ENCODE data around the gene SLAMF8. TPM values are rescaled to one million over a fixed set of nuclear protein-coding genes. Genes with fewer than 3 reads are reported as not detected.

The SLAMF8 gene
- polyA plus RNA-seq, 1 donor from 2014 or later = not detected

DNA sequence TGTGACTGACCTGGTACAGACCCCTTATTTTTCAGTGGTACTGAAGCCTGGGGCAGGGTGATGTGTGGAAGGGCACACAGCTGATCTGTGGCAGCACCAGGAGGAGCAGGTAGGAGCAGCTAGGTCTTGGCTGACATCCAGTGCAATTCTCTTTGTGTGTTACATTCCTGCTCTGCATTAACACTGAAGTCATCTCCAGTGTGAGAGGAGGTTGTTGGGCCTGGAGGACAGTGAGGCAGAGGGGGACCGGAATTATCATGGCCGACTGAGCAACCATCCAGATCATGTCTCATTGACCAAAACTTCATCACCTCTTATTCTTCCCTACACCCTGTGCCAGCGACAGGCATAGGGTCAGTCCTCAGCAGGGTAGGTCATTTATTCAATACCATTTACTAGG, 1.5 kb downstream of the SLAMF8 start:
- Histone ChIP-seq H3K36me3 (ENCODE audit: insufficient read depth, low read length) (no peaks in the 10 kb centered on the region), H3K27ac (ENCODE audit: low read length) (no peak overlapping the region)

GRCh38 chr1:159828581-159829272, 2.1 kb downstream of the SLAMF8 start:
- no peak overlapping the region for H3K27ac ChIP-seq (ENCODE audit: low read length)
- no peak overlapping the region for H2AFZ ChIP-seq (ENCODE audit: low read depth, low read length)
- peaks cover 78% of the 10 kb centered on the region for H3K27me3 ChIP-seq (ENCODE audit: insufficient read depth, low read depth, low read length)
- no peak overlapping the region for H3K4me3 ChIP-seq (ENCODE audit: low read length)
- no peaks in the 10 kb centered on the region for H3K79me2 ChIP-seq (replicated peaks; ENCODE audit: insufficient read depth, low read length)
- no peaks in the 10 kb centered on the region for H3K9me3 ChIP-seq (ENCODE audit: low read length)
- no peaks in the 10 kb centered on the region for H3F3A ChIP-seq (ENCODE audit: insufficient read depth, low read length, poor library complexity, severe bottlenecking)
- TF ChIP-seq SMC3 (conservative IDR thresholded peaks at IDR 0.05; ENCODE audit: poor library complexity) (no peak), RAD21 (conservative IDR thresholded peaks at IDR 0.05) (no peak), EP300 (conservative IDR thresholded peaks at IDR 0.05; ENCODE audit: poor library complexity, severe bottlenecking) (no peak), EZH2 (IDR thresholded peaks at IDR 0.05; ENCODE audit: borderline replicate concordance, insufficient read depth, low read length, poor library complexity, severe bottlenecking) (no peak), TAF1 (IDR thresholded peaks at IDR 0.05; ENCODE audit: low read depth) (no peak), MXI1 (conservative IDR thresholded peaks at IDR 0.05; ENCODE audit: poor library complexity, severe bottlenecking) (no peak), POLR2AphosphoS5 (IDR thresholded peaks at IDR 0.05) (no peak)
- TF ChIP-seq, protein P1, sequence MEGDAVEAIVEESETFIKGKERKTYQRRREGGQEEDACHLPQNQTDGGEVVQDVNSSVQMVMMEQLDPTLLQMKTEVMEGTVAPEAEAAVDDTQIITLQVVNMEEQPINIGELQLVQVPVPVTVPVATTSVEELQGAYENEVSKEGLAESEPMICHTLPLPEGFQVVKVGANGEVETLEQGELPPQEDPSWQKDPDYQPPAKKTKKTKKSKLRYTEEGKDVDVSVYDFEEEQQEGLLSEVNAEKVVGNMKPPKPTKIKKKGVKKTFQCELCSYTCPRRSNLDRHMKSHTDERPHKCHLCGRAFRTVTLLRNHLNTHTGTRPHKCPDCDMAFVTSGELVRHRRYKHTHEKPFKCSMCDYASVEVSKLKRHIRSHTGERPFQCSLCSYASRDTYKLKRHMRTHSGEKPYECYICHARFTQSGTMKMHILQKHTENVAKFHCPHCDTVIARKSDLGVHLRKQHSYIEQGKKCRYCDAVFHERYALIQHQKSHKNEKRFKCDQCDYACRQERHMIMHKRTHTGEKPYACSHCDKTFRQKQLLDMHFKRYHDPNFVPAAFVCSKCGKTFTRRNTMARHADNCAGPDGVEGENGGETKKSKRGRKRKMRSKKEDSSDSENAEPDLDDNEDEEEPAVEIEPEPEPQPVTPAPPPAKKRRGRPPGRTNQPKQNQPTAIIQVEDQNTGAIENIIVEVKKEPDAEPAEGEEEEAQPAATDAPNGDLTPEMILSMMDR (IDR thresholded peaks at IDR 0.05; ENCODE audit: poor library complexity, severe bottlenecking) = no peak
- TF ChIP-seq, protein P2, sequence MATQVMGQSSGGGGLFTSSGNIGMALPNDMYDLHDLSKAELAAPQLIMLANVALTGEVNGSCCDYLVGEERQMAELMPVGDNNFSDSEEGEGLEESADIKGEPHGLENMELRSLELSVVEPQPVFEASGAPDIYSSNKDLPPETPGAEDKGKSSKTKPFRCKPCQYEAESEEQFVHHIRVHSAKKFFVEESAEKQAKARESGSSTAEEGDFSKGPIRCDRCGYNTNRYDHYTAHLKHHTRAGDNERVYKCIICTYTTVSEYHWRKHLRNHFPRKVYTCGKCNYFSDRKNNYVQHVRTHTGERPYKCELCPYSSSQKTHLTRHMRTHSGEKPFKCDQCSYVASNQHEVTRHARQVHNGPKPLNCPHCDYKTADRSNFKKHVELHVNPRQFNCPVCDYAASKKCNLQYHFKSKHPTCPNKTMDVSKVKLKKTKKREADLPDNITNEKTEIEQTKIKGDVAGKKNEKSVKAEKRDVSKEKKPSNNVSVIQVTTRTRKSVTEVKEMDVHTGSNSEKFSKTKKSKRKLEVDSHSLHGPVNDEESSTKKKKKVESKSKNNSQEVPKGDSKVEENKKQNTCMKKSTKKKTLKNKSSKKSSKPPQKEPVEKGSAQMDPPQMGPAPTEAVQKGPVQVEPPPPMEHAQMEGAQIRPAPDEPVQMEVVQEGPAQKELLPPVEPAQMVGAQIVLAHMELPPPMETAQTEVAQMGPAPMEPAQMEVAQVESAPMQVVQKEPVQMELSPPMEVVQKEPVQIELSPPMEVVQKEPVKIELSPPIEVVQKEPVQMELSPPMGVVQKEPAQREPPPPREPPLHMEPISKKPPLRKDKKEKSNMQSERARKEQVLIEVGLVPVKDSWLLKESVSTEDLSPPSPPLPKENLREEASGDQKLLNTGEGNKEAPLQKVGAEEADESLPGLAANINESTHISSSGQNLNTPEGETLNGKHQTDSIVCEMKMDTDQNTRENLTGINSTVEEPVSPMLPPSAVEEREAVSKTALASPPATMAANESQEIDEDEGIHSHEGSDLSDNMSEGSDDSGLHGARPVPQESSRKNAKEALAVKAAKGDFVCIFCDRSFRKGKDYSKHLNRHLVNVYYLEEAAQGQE (IDR thresholded peaks at IDR 0.05; ENCODE audit: borderline replicate concordance) = no peak
- no peak overlapping the region for H3K9ac ChIP-seq (ENCODE audit: low read length)
- no peaks in the 10 kb centered on the region for H4K20me1 ChIP-seq (ENCODE audit: insufficient read depth)
- H3K36me3 ChIP-seq (ENCODE audit: insufficient read depth, low read length) = no peaks in the 10 kb centered on the region
- H3K9me2 ChIP-seq (ENCODE audit: insufficient read depth, low read length) = no peaks in the 10 kb centered on the region
- H3K4me2 ChIP-seq (ENCODE audit: low read length) = no peak overlapping the region

More for the DNA sequence above, 1.5 kb downstream of the SLAMF8 start:
- Histone ChIP-seq H3K4me2 (ENCODE audit: low read length) (no peak overlapping the region), H4K20me1 (ENCODE audit: insufficient read depth) (no peaks in the 10 kb centered on the region), H2AFZ (ENCODE audit: low read depth, low read length) (no peak overlapping the region), H3F3A (ENCODE audit: insufficient read depth, low read length, poor library complexity, severe bottlenecking) (no peaks in the 10 kb centered on the region), H3K4me3 (ENCODE audit: low read length) (no peak overlapping the region), H3K9me2 (ENCODE audit: insufficient read depth, low read length) (no peaks in the 10 kb centered on the region), H3K79me2 (replicated peaks; ENCODE audit: insufficient read depth, low read length) (no peaks in the 10 kb centered on the region), H3K9me3 (ENCODE audit: low read length) (no peaks in the 10 kb centered on the region), H3K27me3 (ENCODE audit: insufficient read depth, low read depth, low read length) (peaks cover 74% of the 10 kb centered on the region), H3K9ac (ENCODE audit: low read length) (no peak overlapping the region)
- no peak for TF ChIP-seq EZH2 (IDR thresholded peaks at IDR 0.05; ENCODE audit: borderline replicate concordance, insufficient read depth, low read length, poor library complexity, severe bottlenecking)
- TF ChIP-seq, protein P2 (IDR thresholded peaks at IDR 0.05; ENCODE audit: borderline replicate concordance) = no peak
- no peak for TF ChIP-seq POLR2AphosphoS5 (IDR thresholded peaks at IDR 0.05)
- TF ChIP-seq TAF1 (IDR thresholded peaks at IDR 0.05; ENCODE audit: low read depth) = no peak
- TF ChIP-seq EP300 (conservative IDR thresholded peaks at IDR 0.05; ENCODE audit: poor library complexity, severe bottlenecking) = no peak
- TF ChIP-seq, protein P1 (IDR thresholded peaks at IDR 0.05; ENCODE audit: poor library complexity, severe bottlenecking) = no peak
- no peak for TF ChIP-seq SMC3 (conservative IDR thresholded peaks at IDR 0.05; ENCODE audit: poor library complexity)
- TF ChIP-seq MXI1 (conservative IDR thresholded peaks at IDR 0.05; ENCODE audit: poor library complexity, severe bottlenecking) = no peak
- no peak for TF ChIP-seq RAD21 (conservative IDR thresholded peaks at IDR 0.05)

Data from neural cell (in vitro differentiated cells).